GM23248 (cell line): Measurements from ENCODE around the gene CDH13. TPM values are rescaled to one million over a fixed set of nuclear protein-coding genes. Genes with fewer than 3 reads are reported as not detected.
A peak's percentile ranks its signal among the peaks of the same experiment; 100 is the strongest.

ENCODE experiments used
- DNase-seq: peaks from one replicate; pipeline ENCODE4 v3.0.0-alpha.2; 2015
- H2AFZ ChIP-seq: fragments of 200-600 bp; sonication (generic); 2 replicates; pipeline ENCODE4 v1.6.1; 2016; ENCODE audit warnings: antibody characterized with exemption
- H3F3A ChIP-seq: fragments of 200-600 bp; sonication (generic); 2 replicates; pipeline ENCODE4 v1.6.1; 2016; ENCODE audit warnings: mild to moderate bottlenecking, antibody characterized with exemption, mixed run types; ENCODE audit not compliant: insufficient read depth
- H3K27ac ChIP-seq: fragments of 200-600 bp; sonication (generic); 2 replicates; pipeline ENCODE4 v1.5.1; 2016; ENCODE audit warnings: mild to moderate bottlenecking
- H3K27me3 ChIP-seq: fragments of 200-600 bp; sonication (generic); replicated peaks from 2 replicates; pipeline ENCODE4 v1.6.1; 2016; ENCODE audit warnings: mild to moderate bottlenecking; ENCODE audit not compliant: insufficient read depth
- H3K36me3 ChIP-seq: fragments of 200-600 bp; sonication (generic); 2 replicates; pipeline ENCODE4 v1.6.1; 2016; ENCODE audit warnings: low read depth, mild to moderate bottlenecking
- H3K4me1 ChIP-seq: fragments of 200-600 bp; sonication (generic); 2 replicates; pipeline ENCODE4 v1.6.1; 2016; ENCODE audit warnings: mild to moderate bottlenecking; ENCODE audit not compliant: insufficient read depth
- H3K4me2 ChIP-seq: fragments of 200-600 bp; sonication (generic); one replicate; pipeline ENCODE4 v1.6.1; 2016; ENCODE audit warnings: mild to moderate bottlenecking; ENCODE audit not compliant: unreplicated experiment
- H3K4me3 ChIP-seq: fragments of 200-600 bp; sonication (generic); 2 replicates; pipeline ENCODE4 v1.5.1; 2016; ENCODE audit warnings: mild to moderate bottlenecking
- H3K79me2 ChIP-seq: fragments of 200-600 bp; sonication (generic); 2 replicates; pipeline ENCODE4 v1.6.1; 2016; ENCODE audit warnings: mild to moderate bottlenecking; ENCODE audit not compliant: insufficient read depth
- H3K9ac ChIP-seq: fragments of 200-600 bp; sonication (generic); 2 replicates; pipeline ENCODE4 v1.6.1; 2016; ENCODE audit warnings: mild to moderate bottlenecking
- H3K9me2 ChIP-seq: fragments of 200-600 bp; sonication (generic); 2 replicates; pipeline ENCODE4 v1.6.1; 2016; ENCODE audit warnings: mixed run types, mild to moderate bottlenecking, moderate library complexity; ENCODE audit not compliant: insufficient read depth
- H3K9me3 ChIP-seq: fragments of 200-600 bp; sonication (generic); one replicate; pipeline ENCODE4 v1.6.1; 2017; ENCODE audit warnings: low read depth
- H4K20me1 ChIP-seq: fragments of 200-600 bp; sonication (generic); 2 replicates; pipeline ENCODE4 v1.6.0; 2016; ENCODE audit not compliant: insufficient read depth
- EZH2 ChIP-seq: fragments of 200-600 bp; sonication (generic); IDR thresholded peaks from 2 replicates; pipeline ENCODE4 v1.6.1; 2018; ENCODE audit warnings: antibody characterized with exemption, mild to moderate bottlenecking; ENCODE audit not compliant: insufficient read depth, poor library complexity, severe bottlenecking
- EZH2phosphoT487 ChIP-seq: fragments of 200-600 bp; sonication (generic); IDR thresholded peaks from 2 replicates; pipeline ENCODE4 v1.6.1; 2018; ENCODE audit warnings: antibody characterized with exemption, moderate library complexity, mild to moderate bottlenecking, low read depth; ENCODE audit not compliant: insufficient read depth
- WGBS, 2 experiments: methylation state at CpG; one replicate each; pipeline ENCODE4 v1.1.6; 2015 to 2017; ENCODE audit warnings: low lambda C conversion rate in 2 of 2, low coverage in 1 of 2; ENCODE audit errors: missing lambda C conversion rate in 2 of 2; 5-methylcytosine and 5-hydroxymethylcytosine counted together
- in situ Hi-C: fragments of 300-500 bp; cut with MboI; formaldehyde crosslinking; loops from 2 replicates; pipeline ENCODE4 v1.15.0; 2020
- polyA plus RNA-seq: library from polyadenylated mRNA; unstranded; fragments of >200 nt; fragmentation: Nextera tagmentation; extraction: Ambion mirVana; gene quantifications from 2 replicates; pipeline ENCODE4 v1.2.1, GENCODE V29; 2016
- total RNA-seq: library from RNA; depleted of rRNA; stranded (reverse); fragments of >200 nt; shearing (Covaris generic); gene quantifications from 2 replicates; pipeline ENCODE4 v1.2.3, GENCODE V29; 2014

CDH13 gene
- total and polyA plus RNA-seq, 2 experiments from 2014 or later: 51.0 to 52.8 TPM

GRCh38 chr16:83807710-83808572 is 1181.2 kb downstream of the CDH13 start, which contains the start of gene HSBP1:
TSS of gene HSBP1 (plus strand) at chr16:83807978. CDS start at chr16:83808077, 99 bp downstream.
- peak; percentile 98 for DNase-seq
- no peaks in the 10 kb centered on the region for H3K9me3 ChIP-seq
- H2AFZ ChIP-seq: peak within 1 kb of the TSS; percentile 89
- peak within 1 kb of the TSS; percentile 97 for H3K4me2 ChIP-seq
- H3K36me3 ChIP-seq: peaks cover 15% of the 10 kb centered on the region; the same call in 1 of the 2 replicates
- peak within 1 kb of the TSS; percentile 98 for H3K4me3 ChIP-seq
- H3F3A ChIP-seq: peaks cover 13% of the 10 kb centered on the region
- H3K4me1 ChIP-seq: peaks cover 28% of the 10 kb centered on the region
- H3K9me2 ChIP-seq: no peaks in the 10 kb centered on the region
- peak within 1 kb of the TSS; percentile 46 for H3K27ac ChIP-seq
- 2% methylated on average over 28 to 76 of the region's 76 CpGs for WGBS, 2 experiments
- in situ Hi-C loops: no loop called here
- H3K9ac ChIP-seq: peak within 1 kb of the TSS; percentile 89
- no peaks in the 10 kb centered on the region for H4K20me1 ChIP-seq
- H3K27me3 ChIP-seq: no peaks in the 10 kb centered on the region
- TF ChIP-seq EZH2 (no peak), EZH2phosphoT487 (no peak)
- peaks cover 49% of the 10 kb centered on the region for H3K79me2 ChIP-seq

DNA sequence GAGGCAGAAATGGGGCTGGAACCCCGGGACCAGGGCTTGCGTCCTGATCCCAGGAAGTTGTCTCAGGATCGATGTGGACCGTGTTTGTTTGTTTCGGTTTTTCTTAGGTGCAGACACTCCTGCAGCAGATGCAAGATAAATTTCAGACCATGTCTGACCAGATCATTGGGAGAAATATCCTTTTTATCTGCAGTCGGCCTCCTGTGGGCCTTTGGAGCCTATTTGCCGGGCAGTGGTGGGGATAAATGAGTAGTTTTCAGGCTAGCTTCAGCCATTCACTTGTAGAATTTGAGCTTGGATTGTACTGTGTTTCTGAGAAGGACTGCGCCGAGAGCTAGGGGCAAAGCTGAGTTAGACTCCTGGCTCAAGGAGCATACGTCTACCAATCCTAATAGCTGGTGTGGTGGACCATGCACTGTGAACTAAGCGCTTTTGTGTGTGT is 1181.8 kb downstream of the CDH13 start:
- DNase-seq: peak; percentile 31

GRCh38 chr16:83809092-83809491 is 1182.3 kb downstream of the CDH13 start:
- Histone ChIP-seq H2AFZ (no peak overlapping the region), H3K27ac (no peak overlapping the region), H3F3A (peaks cover 19% of the 10 kb centered on the region), H3K4me3 (peak overlapping the region; percentile 98), H3K9me2 (no peaks in the 10 kb centered on the region), H3K4me1 (peaks cover 34% of the 10 kb centered on the region), H3K9ac (peak overlapping the region; percentile 89), H4K20me1 (no peaks in the 10 kb centered on the region), H3K27me3 (no peaks in the 10 kb centered on the region), H3K79me2 (peaks cover 49% of the 10 kb centered on the region), H3K4me2 (peak overlapping the region; percentile 97), H3K9me3 (no peaks in the 10 kb centered on the region), H3K36me3 (peaks cover 15% of the 10 kb centered on the region; the same call in 1 of the 2 replicates)
- peak; percentile 17 for DNase-seq
- WGBS, 2 experiments: 75 to 80% methylated on average over 13 of the region's 13 CpGs
- in situ Hi-C loops: no loop called here
- TF ChIP-seq EZH2phosphoT487: no peak
- TF ChIP-seq EZH2: no peak

More for the DNA sequence above, 1181.8 kb downstream of the CDH13 start:
- Histone ChIP-seq H3K9me2 (no peaks in the 10 kb centered on the region), H3K27me3 (no peaks in the 10 kb centered on the region), H3K79me2 (peaks cover 49% of the 10 kb centered on the region), H3K4me1 (peaks cover 29% of the 10 kb centered on the region), H3K4me3 (peak overlapping the region; percentile 98), H3K9ac (peak overlapping the region; percentile 89), H2AFZ (peak overlapping the region; percentile 89), H3K36me3 (peaks cover 15% of the 10 kb centered on the region; the same call in 1 of the 2 replicates), H3K4me2 (peak overlapping the region; percentile 97), H3K27ac (peak overlapping the region; percentile 46), H4K20me1 (no peaks in the 10 kb centered on the region), H3K9me3 (no peaks in the 10 kb centered on the region), H3F3A (peaks cover 15% of the 10 kb centered on the region)
- WGBS, 2 experiments: 7 to 8% methylated on average over 11 of the region's 11 CpGs
- TF ChIP-seq EZH2 (no peak), EZH2phosphoT487 (no peak)
- in situ Hi-C loops: no loop called here

GRCh38 chr16:83810901-83811300 is 1184.1 kb downstream of the CDH13 start:
- Histone ChIP-seq H4K20me1 (no peaks in the 10 kb centered on the region), H3K9me3 (no peaks in the 10 kb centered on the region), H3K27ac (peak overlapping the region; percentile 71), H3K9me2 (no peaks in the 10 kb centered on the region), H3K4me3 (peak overlapping the region; percentile 18; the same call in 1 of the 2 replicates), H3K4me1 (peaks cover 43% of the 10 kb centered on the region), H3K27me3 (no peaks in the 10 kb centered on the region), H3K36me3 (peaks cover 15% of the 10 kb centered on the region; the same call in 1 of the 2 replicates), H2AFZ (no peak overlapping the region), H3K79me2 (peaks cover 49% of the 10 kb centered on the region), H3K4me2 (peak overlapping the region; percentile 56), H3F3A (peaks cover 29% of the 10 kb centered on the region), H3K9ac (peak overlapping the region; percentile 55)
- 6 to 8% methylated on average over 1 of the region's 1 CpG for WGBS, 2 experiments
- peak; percentile 47 for DNase-seq
- no peak for TF ChIP-seq EZH2phosphoT487
- TF ChIP-seq EZH2: no peak
- in situ Hi-C loops: no loop called here
